GM23248 (cell line): ENCODE measurements around the gene RPS6KB2. TPM values are rescaled to one million over a fixed set of nuclear protein-coding genes. Genes with fewer than 3 reads are reported as not detected.

Source experiments
- DNase-seq: peaks from one replicate; pipeline ENCODE4 v3.0.0-alpha.2; 2015
- H2AFZ ChIP-seq: fragments of 200-600 bp; sonication (generic); 2 replicates; pipeline ENCODE4 v1.6.1; 2016; ENCODE audit warnings: antibody characterized with exemption
- H3F3A ChIP-seq: fragments of 200-600 bp; sonication (generic); 2 replicates; pipeline ENCODE4 v1.6.1; 2016; ENCODE audit warnings: mild to moderate bottlenecking, antibody characterized with exemption, mixed run types; ENCODE audit not compliant: insufficient read depth
- H3K27ac ChIP-seq: fragments of 200-600 bp; sonication (generic); 2 replicates; pipeline ENCODE4 v1.5.1; 2016; ENCODE audit warnings: mild to moderate bottlenecking
- H3K27me3 ChIP-seq: fragments of 200-600 bp; sonication (generic); replicated peaks from 2 replicates; pipeline ENCODE4 v1.6.1; 2016; ENCODE audit warnings: mild to moderate bottlenecking; ENCODE audit not compliant: insufficient read depth
- H3K36me3 ChIP-seq: fragments of 200-600 bp; sonication (generic); 2 replicates; pipeline ENCODE4 v1.6.1; 2016; ENCODE audit warnings: low read depth, mild to moderate bottlenecking
- H3K4me1 ChIP-seq: fragments of 200-600 bp; sonication (generic); 2 replicates; pipeline ENCODE4 v1.6.1; 2016; ENCODE audit warnings: mild to moderate bottlenecking; ENCODE audit not compliant: insufficient read depth
- H3K4me2 ChIP-seq: fragments of 200-600 bp; sonication (generic); one replicate; pipeline ENCODE4 v1.6.1; 2016; ENCODE audit warnings: mild to moderate bottlenecking; ENCODE audit not compliant: unreplicated experiment
- H3K4me3 ChIP-seq: fragments of 200-600 bp; sonication (generic); 2 replicates; pipeline ENCODE4 v1.5.1; 2016; ENCODE audit warnings: mild to moderate bottlenecking
- H3K79me2 ChIP-seq: fragments of 200-600 bp; sonication (generic); 2 replicates; pipeline ENCODE4 v1.6.1; 2016; ENCODE audit warnings: mild to moderate bottlenecking; ENCODE audit not compliant: insufficient read depth
- H3K9ac ChIP-seq: fragments of 200-600 bp; sonication (generic); 2 replicates; pipeline ENCODE4 v1.6.1; 2016; ENCODE audit warnings: mild to moderate bottlenecking
- H3K9me2 ChIP-seq: fragments of 200-600 bp; sonication (generic); 2 replicates; pipeline ENCODE4 v1.6.1; 2016; ENCODE audit warnings: mixed run types, mild to moderate bottlenecking, moderate library complexity; ENCODE audit not compliant: insufficient read depth
- H3K9me3 ChIP-seq: fragments of 200-600 bp; sonication (generic); one replicate; pipeline ENCODE4 v1.6.1; 2017; ENCODE audit warnings: low read depth
- H4K20me1 ChIP-seq: fragments of 200-600 bp; sonication (generic); 2 replicates; pipeline ENCODE4 v1.6.0; 2016; ENCODE audit not compliant: insufficient read depth
- EZH2 ChIP-seq: fragments of 200-600 bp; sonication (generic); IDR thresholded peaks from 2 replicates; pipeline ENCODE4 v1.6.1; 2018; ENCODE audit warnings: antibody characterized with exemption, mild to moderate bottlenecking; ENCODE audit not compliant: insufficient read depth, poor library complexity, severe bottlenecking
- EZH2phosphoT487 ChIP-seq: fragments of 200-600 bp; sonication (generic); IDR thresholded peaks from 2 replicates; pipeline ENCODE4 v1.6.1; 2018; ENCODE audit warnings: antibody characterized with exemption, moderate library complexity, mild to moderate bottlenecking, low read depth; ENCODE audit not compliant: insufficient read depth
- WGBS, 2 experiments: methylation state at CpG; one replicate each; pipeline ENCODE4 v1.1.6; 2015 to 2017; ENCODE audit warnings: low lambda C conversion rate in 2 of 2, low coverage in 1 of 2; ENCODE audit errors: missing lambda C conversion rate in 2 of 2; 5-methylcytosine and 5-hydroxymethylcytosine counted together
- in situ Hi-C: fragments of 300-500 bp; cut with MboI; formaldehyde crosslinking; loops from 2 replicates; pipeline ENCODE4 v1.15.0; 2020
- polyA plus RNA-seq: library from polyadenylated mRNA; unstranded; fragments of >200 nt; fragmentation: Nextera tagmentation; extraction: Ambion mirVana; gene quantifications from 2 replicates; pipeline ENCODE4 v1.2.1, GENCODE V29; 2016
- small RNA-seq: library from RNA; depleted of rRNA; stranded (forward); fragments of <200 nt; gene quantifications from one replicate; pipeline ENCODE3, GENCODE V24; 2014; ENCODE audit warnings: low read depth, low replicate concordance
- total RNA-seq: library from RNA; depleted of rRNA; stranded (reverse); fragments of >200 nt; shearing (Covaris generic); gene quantifications from 2 replicates; pipeline ENCODE4 v1.2.3, GENCODE V29; 2014; rRNA removed

RPS6KB2 gene
- total and polyA plus RNA-seq, 2 experiments from 2014 or later = 52.3 to 68.0 TPM

- no peak for DNase-seq
- Histone ChIP-seq H3K27me3 (no peaks in the 10 kb centered on the region), H3K4me1 (peaks cover 7% of the 10 kb centered on the region; the same call in 1 of the 2 replicates), H3F3A (no peaks in the 10 kb centered on the region), H3K4me3 (peak overlapping the region; percentile 85), H4K20me1 (no peaks in the 10 kb centered on the region), H3K9me2 (no peaks in the 10 kb centered on the region), H3K4me2 (peak overlapping the region; percentile 95), H3K79me2 (peaks cover 24% of the 10 kb centered on the region), H3K27ac (peak overlapping the region; percentile 50), H3K36me3 (no peaks in the 10 kb centered on the region), H3K9me3 (no peaks in the 10 kb centered on the region), H3K9ac (peak overlapping the region; percentile 86), H2AFZ (peak overlapping the region; percentile 97)
- WGBS, 2 experiments = 25% methylated on average over 19 of the region's 19 CpGs
- no peak for TF ChIP-seq EZH2
- no peak for TF ChIP-seq EZH2phosphoT487
- in situ Hi-C loops = no loop called here
These were observed 54.1 kb downstream of the RPS6KB2 start for GRCh38 chr11:67482275-67482826.

GRCh38 chr11:67482827-67483798 lies 54.8 kb downstream of the RPS6KB2 start, which contains the start of gene AIP:
Gene AIP (plus strand): TSS chr11:67483026. CDS start chr11:67483159, 133 bp downstream.
- H3K9me3 ChIP-seq = no peaks in the 10 kb centered on the region
- peaks cover 7% of the 10 kb centered on the region; the same call in 1 of the 2 replicates for H3K4me1 ChIP-seq
- peak within 1 kb of the TSS; percentile 97 for H2AFZ ChIP-seq
- 10 to 11% methylated on average over 57 to 60 of the region's 60 CpGs for WGBS, 2 experiments
- in situ Hi-C loops = no loop called here
- no peaks in the 10 kb centered on the region for H4K20me1 ChIP-seq
- peak within 1 kb of the TSS; percentile 95 for H3K4me2 ChIP-seq
- no peaks in the 10 kb centered on the region for H3F3A ChIP-seq
- H3K79me2 ChIP-seq = peaks cover 24% of the 10 kb centered on the region
- H3K27ac ChIP-seq = peak within 1 kb of the TSS; percentile 50
- no peaks in the 10 kb centered on the region for H3K9me2 ChIP-seq
- no peaks in the 10 kb centered on the region for H3K36me3 ChIP-seq
- peak within 1 kb of the TSS; percentile 85 for H3K4me3 ChIP-seq
- H3K27me3 ChIP-seq = no peaks in the 10 kb centered on the region
- H3K9ac ChIP-seq = peak within 1 kb of the TSS; percentile 86
- DNase-seq = peak; percentile 99
- TF ChIP-seq EZH2 (no peak), EZH2phosphoT487 (no peak)

- no peak overlapping the region for H3K27ac ChIP-seq
- no peaks in the 10 kb centered on the region for H3K9me3 ChIP-seq
- no peak for DNase-seq
- H3K4me1 ChIP-seq = peaks cover 7% of the 10 kb centered on the region; the same call in 1 of the 2 replicates
- H2AFZ ChIP-seq = no peak overlapping the region
- H3K79me2 ChIP-seq = peaks cover 24% of the 10 kb centered on the region
- 89% methylated on average over 16 of the region's 16 CpGs for WGBS, 2 experiments
- H4K20me1 ChIP-seq = no peaks in the 10 kb centered on the region
- H3K9ac ChIP-seq = no peak overlapping the region
- H3F3A ChIP-seq = no peaks in the 10 kb centered on the region
- no peaks in the 10 kb centered on the region for H3K9me2 ChIP-seq
- no peaks in the 10 kb centered on the region for H3K27me3 ChIP-seq
- in situ Hi-C loops = no loop called here
- TF ChIP-seq EZH2 (no peak), EZH2phosphoT487 (no peak)
- H3K4me3 ChIP-seq = peak overlapping the region; percentile 85
- peak overlapping the region; percentile 95 for H3K4me2 ChIP-seq
- H3K36me3 ChIP-seq = no peaks in the 10 kb centered on the region
These were observed 55.8 kb downstream of the RPS6KB2 start for GRCh38 chr11:67483831-67484665.

GRCh38 chr11:67484847-67485311 lies 56.6 kb downstream of the RPS6KB2 start:
- H3K27me3 ChIP-seq = no peaks in the 10 kb centered on the region
- no peaks in the 10 kb centered on the region for H4K20me1 ChIP-seq
- H3K9ac ChIP-seq = no peak overlapping the region
- TF ChIP-seq EZH2phosphoT487 (no peak), EZH2 (no peak)
- no peaks in the 10 kb centered on the region for H3F3A ChIP-seq
- H3K4me2 ChIP-seq = no peak overlapping the region
- H3K9me3 ChIP-seq = no peaks in the 10 kb centered on the region
- no peak for DNase-seq
- H3K4me3 ChIP-seq = no peak overlapping the region
- no peaks in the 10 kb centered on the region for H3K9me2 ChIP-seq
- peaks cover 7% of the 10 kb centered on the region; the same call in 1 of the 2 replicates for H3K4me1 ChIP-seq
- peaks cover 24% of the 10 kb centered on the region for H3K79me2 ChIP-seq
- 79 to 82% methylated on average over 7 to 11 of the region's 11 CpGs for WGBS, 2 experiments
- in situ Hi-C loops = no loop called here
- H3K27ac ChIP-seq = no peak overlapping the region
- H3K36me3 ChIP-seq = no peaks in the 10 kb centered on the region
- no peak overlapping the region for H2AFZ ChIP-seq

Small RNAs within 50 kb of the gene (small RNA-seq; reads per million reads assigned to genes)
- not detected for gene RNU6-1238P

Other genes with a start within 250 kb of the RPS6KB2 start
- 43.0 and 54.9 TPM in 2 replicates for gene GRK2, start 162.0 kb upstream of the RPS6KB2 start, total RNA-seq
- 6.0 and 7.8 TPM in 2 replicates for gene GRK2, start 162.0 kb upstream of the RPS6KB2 start, polyA plus RNA-seq
- 27.6 and 42.9 TPM in 2 replicates for gene ANKRD13D, start 139.2 kb upstream of the RPS6KB2 start, total RNA-seq
- gene ANKRD13D, start 139.2 kb upstream of the RPS6KB2 start, polyA plus RNA-seq = 13.4 and 16.4 TPM in 2 replicates
- gene SSH3, start 125.0 kb upstream of the RPS6KB2 start, total RNA-seq = 20.1 and 41.6 TPM in 2 replicates
- gene SSH3, start 125.0 kb upstream of the RPS6KB2 start, polyA plus RNA-seq = 25.2 and 26.4 TPM in 2 replicates
- gene POLD4, start 74.9 kb upstream of the RPS6KB2 start, total RNA-seq = 86.6 and 109 TPM in 2 replicates
- gene POLD4, start 74.9 kb upstream of the RPS6KB2 start, polyA plus RNA-seq = 121 and 136 TPM in 2 replicates
- 33.0 and 39.1 TPM in 2 replicates for gene CLCF1, start 54.9 kb upstream of the RPS6KB2 start, total RNA-seq
- 20.0 and 21.1 TPM in 2 replicates for gene CLCF1, start 54.9 kb upstream of the RPS6KB2 start, polyA plus RNA-seq
- 0.51 and 4.6 TPM in 2 replicates for gene RAD9A, start 36.5 kb upstream of the RPS6KB2 start, total RNA-seq
- gene RAD9A, start 36.5 kb upstream of the RPS6KB2 start, polyA plus RNA-seq = 3.9 and 5.7 TPM in 2 replicates
- gene PPP1CA, start 26.6 kb upstream of the RPS6KB2 start, total RNA-seq = 140 and 172 TPM in 2 replicates
- gene PPP1CA, start 26.6 kb upstream of the RPS6KB2 start, polyA plus RNA-seq = 207 and 222 TPM in 2 replicates
- not detected in 2 replicates for gene TBC1D10C, start 24.4 kb upstream of the RPS6KB2 start, total RNA-seq
- gene TBC1D10C, start 24.4 kb upstream of the RPS6KB2 start, polyA plus RNA-seq = 0.25 TPM in 1 of 2 replicates, not detected in the other
- 0.38 and 0.43 TPM in 2 replicates for gene CARNS1, start 12.8 kb upstream of the RPS6KB2 start, total RNA-seq
- 0.13 and 0.38 TPM in 2 replicates for gene CARNS1, start 12.8 kb upstream of the RPS6KB2 start, polyA plus RNA-seq
- gene PTPRCAP, start 9.2 kb downstream of the RPS6KB2 start, total RNA-seq = not detected in 2 replicates
- gene PTPRCAP, start 9.2 kb downstream of the RPS6KB2 start, polyA plus RNA-seq = 0.43 and 0.68 TPM in 2 replicates
- 107 and 113 TPM in 2 replicates for gene CORO1B, start 15.0 kb downstream of the RPS6KB2 start, total RNA-seq
- gene CORO1B, start 15.0 kb downstream of the RPS6KB2 start, polyA plus RNA-seq = 78.1 and 80.2 TPM in 2 replicates
- not detected in 2 replicates for gene GPR152, start 24.2 kb downstream of the RPS6KB2 start, total RNA-seq
- gene GPR152, start 24.2 kb downstream of the RPS6KB2 start, polyA plus RNA-seq = not detected in 2 replicates
- not detected in 2 replicates for gene CABP4, start 26.9 kb downstream of the RPS6KB2 start, total RNA-seq
- gene CABP4, start 26.9 kb downstream of the RPS6KB2 start, polyA plus RNA-seq = not detected in 2 replicates
- 13.4 and 67.2 TPM in 2 replicates for gene TMEM134, start 40.8 kb downstream of the RPS6KB2 start, total RNA-seq
- 99.3 and 103 TPM in 2 replicates for gene TMEM134, start 40.8 kb downstream of the RPS6KB2 start, polyA plus RNA-seq
- gene AIP, start 54.5 kb downstream of the RPS6KB2 start, total RNA-seq = 46.4 and 58.5 TPM in 2 replicates
- 56.1 and 57.3 TPM in 2 replicates for gene AIP, start 54.5 kb downstream of the RPS6KB2 start, polyA plus RNA-seq
- 30.7 and 31.2 TPM in 2 replicates for gene PITPNM1, start 76.9 kb downstream of the RPS6KB2 start, total RNA-seq
- 10.8 and 12.1 TPM in 2 replicates for gene PITPNM1, start 76.9 kb downstream of the RPS6KB2 start, polyA plus RNA-seq
- 20.5 and 29.6 TPM in 2 replicates for gene CDK2AP2, start 79.7 kb downstream of the RPS6KB2 start, total RNA-seq
- 54.1 and 55.2 TPM in 2 replicates for gene CDK2AP2, start 79.7 kb downstream of the RPS6KB2 start, polyA plus RNA-seq
- not detected in 2 replicates for gene CABP2, start 95.0 kb downstream of the RPS6KB2 start, total RNA-seq
- gene CABP2, start 95.0 kb downstream of the RPS6KB2 start, polyA plus RNA-seq = not detected in 2 replicates
- 355 and 606 TPM in 2 replicates for gene GSTP1, start 155.3 kb downstream of the RPS6KB2 start, total RNA-seq
- gene GSTP1, start 155.3 kb downstream of the RPS6KB2 start, polyA plus RNA-seq = 743 and 767 TPM in 2 replicates
- 168 and 209 TPM in 2 replicates for gene NDUFV1, start 178.4 kb downstream of the RPS6KB2 start, total RNA-seq
- gene NDUFV1, start 178.4 kb downstream of the RPS6KB2 start, polyA plus RNA-seq = 136 TPM in 2 replicates
- gene NUDT8, start 201.4 kb downstream of the RPS6KB2 start, total RNA-seq = 2.0 and 4.8 TPM in 2 replicates
- gene NUDT8, start 201.4 kb downstream of the RPS6KB2 start, polyA plus RNA-seq = 4.1 TPM in 2 replicates
- gene TBX10, start 211.3 kb downstream of the RPS6KB2 start, total RNA-seq = not detected in 2 replicates
- not detected in 2 replicates for gene TBX10, start 211.3 kb downstream of the RPS6KB2 start, polyA plus RNA-seq
- not detected in 2 replicates for gene ACY3, start 222.2 kb downstream of the RPS6KB2 start, total RNA-seq
- gene ACY3, start 222.2 kb downstream of the RPS6KB2 start, polyA plus RNA-seq = not detected in 2 replicates
- gene ALDH3B2, start 246.1 kb downstream of the RPS6KB2 start, total RNA-seq = not detected in 2 replicates
- not detected in 2 replicates for gene ALDH3B2, start 246.1 kb downstream of the RPS6KB2 start, polyA plus RNA-seq